22Rv1 (cell line): ENCODE measurements around the gene AGR2.

Experiments
- CTCF ChIP-seq: fragments of 450-650 bp; IDR thresholded peaks from 2 replicates; pipeline ENCODE4 v1.5.1; 2017; ENCODE audit warnings: mild to moderate bottlenecking
- ZFX ChIP-seq: fragments of 450-650 bp; IDR thresholded peaks from 2 replicates; pipeline ENCODE4 v1.6.1; 2017; ENCODE audit warnings: antibody characterized with exemption, borderline replicate concordance

- TF ChIP-seq CTCF: no peak
- no peak for TF ChIP-seq ZFX
Measured at GRCh38 chr7:16776053-16776452, 28.7 kb downstream of the AGR2 start.
